Progenitor cell of endocrine pancreas (in vitro differentiated cells): ENCODE data around the gene LMO2. TPM values are rescaled to one million over a fixed set of nuclear protein-coding genes. Genes with fewer than 3 reads are reported as not detected.

ENCODE experiments used
- DNase-seq: peaks from one replicate; pipeline ENCODE4 v3.0.0; 2021; ENCODE audit warnings: low spot score; ENCODE audit not compliant: unreplicated experiment
- H3K27ac Mint-ChIP-seq: 2 replicates; pipeline ENCODE4 v1.8.0; 2021; ENCODE audit warnings: mild to moderate bottlenecking, moderate library complexity, mixed read lengths
- H3K27me3 Mint-ChIP-seq: 2 replicates; pipeline ENCODE4 v1.8.0; 2021; ENCODE audit warnings: mixed read lengths
- H3K36me3 Mint-ChIP-seq: 2 replicates; pipeline ENCODE4 v1.8.0; 2022; ENCODE audit warnings: mixed read lengths; ENCODE audit not compliant: insufficient read depth
- H3K4me1 Mint-ChIP-seq: 2 replicates; pipeline ENCODE4 v1.8.0; 2021; ENCODE audit warnings: low read depth, mixed read lengths
- H3K4me3 Mint-ChIP-seq: 2 replicates; pipeline ENCODE4 v1.8.0; 2021; ENCODE audit warnings: low read depth, mild to moderate bottlenecking, moderate library complexity, mixed read lengths
- H3K9me3 Mint-ChIP-seq: 2 replicates; pipeline ENCODE4 v1.8.0; 2021; ENCODE audit warnings: low read depth, mixed read lengths
- CTCF ChIP-seq: fragments of 200-600 bp; sonication (generic); IDR thresholded peaks from one replicate; pipeline ENCODE4 v1.5.0; 2021; ENCODE audit warnings: antibody characterized with exemption, mild to moderate bottlenecking; ENCODE audit not compliant: unreplicated experiment
- total RNA-seq: library from RNA; stranded (reverse); gene quantifications from 2 replicates; pipeline ENCODE4 v1.2.1, GENCODE V29; 2021

Gene LMO2
- total RNA-seq, 1 donor from 2014 or later, result 0.36 TPM

GRCh38 chr11:33912405-33913361 is 20.8 kb upstream of the LMO2 start:
- DNase-seq, result no peak
- H3K27ac Mint-ChIP-seq, result no peak overlapping the region

GRCh38 chr11:33910958-33911339 is 19.1 kb upstream of the LMO2 start:
- no peak for DNase-seq
- Mint-ChIP-seq H3K4me1 (peaks cover 2% of the 10 kb centered on the region), H3K4me3 (no peak overlapping the region), H3K27me3 (peaks cover 4% of the 10 kb centered on the region), H3K9me3 (peaks cover 6% of the 10 kb centered on the region), H3K36me3 (no peaks in the 10 kb centered on the region), H3K27ac (no peak overlapping the region)
- no peak for TF ChIP-seq CTCF

More at GRCh38 chr11:33912405-33913361, 20.8 kb upstream of the LMO2 start:
- no peak for TF ChIP-seq CTCF
- Mint-ChIP-seq H3K27me3 (peaks cover 4% of the 10 kb centered on the region), H3K9me3 (peaks cover 6% of the 10 kb centered on the region), H3K36me3 (no peaks in the 10 kb centered on the region), H3K4me3 (no peak overlapping the region), H3K4me1 (peaks cover 2% of the 10 kb centered on the region)

- H3K4me3 Mint-ChIP-seq, result no peak overlapping the region
- peaks cover 2% of the 10 kb centered on the region for H3K4me1 Mint-ChIP-seq
- no peaks in the 10 kb centered on the region for H3K36me3 Mint-ChIP-seq
- no peak for TF ChIP-seq CTCF
- no peak for DNase-seq
- H3K27ac Mint-ChIP-seq, result no peak overlapping the region
- no peaks in the 10 kb centered on the region for H3K27me3 Mint-ChIP-seq
- peaks cover 8% of the 10 kb centered on the region for H3K9me3 Mint-ChIP-seq
These were observed 18.6 kb upstream of the LMO2 start for GRCh38 chr11:33910296-33910957.

GRCh38 chr11:33909552-33909951 is 17.7 kb upstream of the LMO2 start:
- no peak overlapping the region for H3K27ac Mint-ChIP-seq
- H3K4me3 Mint-ChIP-seq, result no peak overlapping the region
- H3K4me1 Mint-ChIP-seq, result peaks cover 6% of the 10 kb centered on the region
- H3K9me3 Mint-ChIP-seq, result peaks cover 8% of the 10 kb centered on the region
- no peak for TF ChIP-seq CTCF
- no peaks in the 10 kb centered on the region for H3K27me3 Mint-ChIP-seq
- H3K36me3 Mint-ChIP-seq, result no peaks in the 10 kb centered on the region
- no peak for DNase-seq

GRCh38 chr11:33909150-33909549 is 17.3 kb upstream of the LMO2 start:
- Mint-ChIP-seq H3K9me3 (peaks cover 8% of the 10 kb centered on the region), H3K4me1 (peaks cover 9% of the 10 kb centered on the region), H3K27me3 (no peaks in the 10 kb centered on the region), H3K27ac (no peak overlapping the region), H3K4me3 (no peak overlapping the region), H3K36me3 (no peaks in the 10 kb centered on the region)
- DNase-seq, result no peak
- TF ChIP-seq CTCF, result no peak
